HFF-Myc (cell line): ENCODE results near the gene CACNA1E.
"Not testable (repeated sequence)": the region's sequence is repeated elsewhere in the genome, so short reads cannot be mapped to it uniquely, and the experiment has no call there.

ENCODE experiments used
- DNase-seq: peaks from one replicate; pipeline ENCODE4 v3.0.0-alpha.2; 2011; ENCODE audit warnings: low read depth; ENCODE audit errors: extremely low read depth
- H3K4me3 ChIP-seq: replicated peaks from 2 replicates; pipeline ENCODE4 v1.5.1; 2011; ENCODE audit warnings: low read depth, mild to moderate bottlenecking, control low read depth, low read length
- TF ChIP-seq, protein P1 (sequence below): IDR thresholded peaks from 2 replicates; pipeline ENCODE4 v1.5.1; 2012; ENCODE audit warnings: mild to moderate bottlenecking, low read depth, low read length, control low read depth; ENCODE audit errors: missing control alignments

CACNA1E gene

DNA sequence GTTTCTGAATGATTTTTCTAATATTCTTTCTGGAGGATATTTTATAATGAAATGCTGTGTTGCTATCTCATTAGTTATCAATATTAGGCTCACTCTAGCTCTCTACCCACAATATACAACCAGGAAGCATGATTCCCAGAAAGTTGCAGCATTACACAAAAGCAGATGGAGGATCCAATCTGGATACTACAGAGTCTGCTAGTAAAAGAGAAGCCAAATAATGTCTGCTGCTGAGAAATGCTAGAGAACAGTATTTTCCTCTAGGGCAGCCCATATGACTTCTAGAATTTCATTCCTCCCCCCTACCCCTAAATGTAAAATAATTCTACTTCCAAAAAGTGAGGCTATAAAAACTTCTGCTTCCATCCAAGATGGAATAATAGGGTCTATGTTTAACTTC, 338.4 kb downstream of the CACNA1E start:
- TF ChIP-seq, protein P1, sequence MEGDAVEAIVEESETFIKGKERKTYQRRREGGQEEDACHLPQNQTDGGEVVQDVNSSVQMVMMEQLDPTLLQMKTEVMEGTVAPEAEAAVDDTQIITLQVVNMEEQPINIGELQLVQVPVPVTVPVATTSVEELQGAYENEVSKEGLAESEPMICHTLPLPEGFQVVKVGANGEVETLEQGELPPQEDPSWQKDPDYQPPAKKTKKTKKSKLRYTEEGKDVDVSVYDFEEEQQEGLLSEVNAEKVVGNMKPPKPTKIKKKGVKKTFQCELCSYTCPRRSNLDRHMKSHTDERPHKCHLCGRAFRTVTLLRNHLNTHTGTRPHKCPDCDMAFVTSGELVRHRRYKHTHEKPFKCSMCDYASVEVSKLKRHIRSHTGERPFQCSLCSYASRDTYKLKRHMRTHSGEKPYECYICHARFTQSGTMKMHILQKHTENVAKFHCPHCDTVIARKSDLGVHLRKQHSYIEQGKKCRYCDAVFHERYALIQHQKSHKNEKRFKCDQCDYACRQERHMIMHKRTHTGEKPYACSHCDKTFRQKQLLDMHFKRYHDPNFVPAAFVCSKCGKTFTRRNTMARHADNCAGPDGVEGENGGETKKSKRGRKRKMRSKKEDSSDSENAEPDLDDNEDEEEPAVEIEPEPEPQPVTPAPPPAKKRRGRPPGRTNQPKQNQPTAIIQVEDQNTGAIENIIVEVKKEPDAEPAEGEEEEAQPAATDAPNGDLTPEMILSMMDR = no peak
- no peak overlapping the region for H3K4me3 ChIP-seq
- no peak for DNase-seq

DNA sequence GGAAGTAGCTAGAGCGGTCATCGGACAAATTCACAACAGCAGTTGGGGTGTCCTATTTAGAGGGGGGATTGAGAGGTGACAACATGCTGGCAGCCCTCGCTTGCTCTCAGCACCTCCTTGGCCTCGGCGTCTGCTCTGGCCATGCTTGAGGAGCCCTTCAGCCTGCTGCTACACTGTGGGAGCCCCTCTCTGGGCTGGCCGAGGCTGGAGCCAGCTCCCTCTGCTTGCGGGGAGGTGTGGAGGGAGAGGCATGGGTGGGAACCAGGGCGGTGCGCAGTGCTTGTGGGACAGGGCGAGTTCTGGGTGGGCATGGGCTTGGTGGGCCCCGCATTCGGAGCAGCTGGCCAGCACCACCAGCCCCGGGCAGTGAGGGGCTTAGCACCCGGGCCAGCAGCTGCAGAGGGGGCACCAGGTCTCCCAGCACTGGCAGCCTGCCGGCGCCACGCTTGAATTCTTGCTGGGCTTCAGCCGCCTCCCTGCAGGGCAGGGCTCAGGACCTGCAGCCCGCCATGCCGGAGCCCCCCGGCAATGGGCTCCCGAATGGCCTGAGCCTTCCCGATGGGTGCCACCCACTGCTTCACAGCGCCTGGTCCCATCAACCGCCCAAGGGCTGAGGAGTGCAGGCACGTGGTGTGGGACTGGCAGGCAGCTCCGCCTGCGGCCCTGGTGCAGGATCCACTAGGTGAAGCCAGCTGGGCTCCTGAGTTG, 349.0 kb downstream of the CACNA1E start:
- not testable (repeated sequence) for H3K4me3 ChIP-seq, DNase-seq

DNA sequence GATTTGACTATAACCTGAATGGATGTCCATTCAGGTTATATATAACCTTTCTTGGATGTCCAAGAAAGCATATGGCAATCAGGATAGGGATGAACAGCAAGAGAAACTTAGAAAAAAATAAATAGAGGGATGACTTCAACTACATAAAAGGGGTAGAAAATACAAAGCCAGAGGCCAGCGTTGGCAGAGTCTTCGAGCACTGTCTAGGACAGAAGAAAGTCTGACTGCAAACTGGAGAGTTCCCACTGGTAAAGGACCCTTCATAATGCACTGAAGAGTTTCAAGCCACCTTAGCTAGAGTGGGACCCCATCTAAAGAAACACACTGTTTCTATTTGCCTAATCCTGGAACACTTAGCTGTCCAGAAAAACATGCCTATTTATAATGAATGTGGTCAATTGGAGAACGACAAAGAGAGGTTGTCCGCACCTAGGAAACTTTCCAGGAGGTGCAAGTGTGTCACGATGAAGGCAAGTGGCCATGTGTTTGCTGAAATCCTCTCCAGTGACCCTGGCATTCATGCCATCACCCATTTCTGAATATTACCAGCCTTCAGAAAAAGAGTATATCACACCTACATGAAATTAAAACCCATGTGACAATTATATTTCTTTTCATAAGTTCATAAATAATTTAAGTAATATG, 362.8 kb downstream of the CACNA1E start:
- DNase-seq = no peak
- TF ChIP-seq, protein P1 = no peak
- H3K4me3 ChIP-seq = no peak overlapping the region

DNA sequence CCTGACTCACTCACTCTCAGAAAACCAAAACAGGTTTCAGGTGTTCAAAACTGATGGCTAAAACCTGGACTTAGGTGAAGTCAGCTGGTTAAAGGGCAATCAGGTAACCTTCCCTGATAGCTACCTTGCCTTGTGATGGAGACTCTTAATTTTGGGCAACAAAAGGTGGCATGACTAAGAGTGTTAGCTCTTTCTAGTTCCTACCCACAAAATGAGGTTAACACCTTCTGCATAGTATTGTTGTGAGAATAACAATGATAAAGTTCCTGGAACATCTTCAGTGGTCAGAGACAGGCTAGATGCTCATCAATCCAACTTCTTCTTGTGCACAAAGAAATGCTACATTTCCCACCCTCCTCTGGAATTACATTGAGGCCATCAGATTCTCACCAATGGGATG, 363.4 kb downstream of the CACNA1E start:
- TF ChIP-seq, protein P1 = no peak
- no peak overlapping the region for H3K4me3 ChIP-seq
- no peak for DNase-seq

DNA sequence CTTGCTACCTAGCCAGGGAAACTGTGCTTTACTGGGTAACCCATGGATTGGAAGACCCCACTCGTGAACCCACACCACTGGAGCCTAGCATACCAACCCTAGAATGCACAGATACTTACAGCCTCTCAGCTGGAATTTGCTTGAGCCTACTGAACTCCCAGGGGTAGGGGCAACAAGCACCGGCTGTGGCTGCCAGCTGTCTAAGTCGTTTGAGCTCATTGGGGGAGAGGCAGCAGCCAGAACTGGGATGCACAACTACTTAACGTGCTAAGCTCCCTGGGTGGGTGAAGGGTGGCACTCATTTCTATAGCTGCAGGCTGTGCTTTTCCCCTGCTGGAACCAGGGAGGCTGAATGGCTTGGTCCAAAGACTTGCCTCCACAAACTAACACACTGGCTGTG, 365.8 kb downstream of the CACNA1E start:
- H3K4me3 ChIP-seq = no peak overlapping the region
- no peak for DNase-seq
- TF ChIP-seq, protein P1 = no peak

DNA sequence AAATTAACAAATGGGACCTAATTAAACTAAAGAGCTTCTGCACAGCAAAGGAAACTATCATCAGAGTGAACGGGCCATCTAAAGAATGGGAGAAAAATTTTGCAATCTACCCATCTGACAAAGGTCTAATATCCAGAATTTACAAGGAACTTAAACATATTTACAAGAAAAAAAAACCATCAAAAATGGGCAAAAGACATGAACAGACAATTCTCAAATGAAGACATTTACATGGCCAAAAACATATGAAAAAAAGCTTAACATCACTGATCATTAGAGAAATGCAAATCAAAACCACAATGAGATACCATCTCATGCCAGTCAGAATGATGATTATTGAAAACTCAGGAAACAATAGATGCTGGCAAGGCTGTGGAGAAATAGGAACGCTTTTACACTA, 370.9 kb downstream of the CACNA1E start:
- H3K4me3 ChIP-seq = not testable (repeated sequence)

DNA sequence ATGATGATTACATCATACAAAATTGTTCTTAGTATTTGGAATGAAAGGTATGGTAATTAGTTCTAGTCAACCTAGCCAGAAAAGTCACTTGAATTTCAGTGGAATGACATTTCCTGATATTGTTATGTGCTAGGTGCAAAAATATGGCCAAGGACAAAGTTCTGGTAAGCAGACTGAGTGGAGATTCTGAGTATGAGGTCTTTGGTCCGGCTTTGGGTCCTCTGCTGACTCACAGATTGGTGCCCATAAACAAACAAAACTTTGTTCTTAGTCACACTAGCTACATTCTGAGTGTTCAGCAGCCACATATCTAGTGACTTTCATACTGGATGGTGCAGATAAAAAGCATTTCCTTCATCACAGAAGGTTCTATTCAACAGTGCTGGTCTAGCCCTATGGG, 372.1 kb downstream of the CACNA1E start:
- TF ChIP-seq, protein P1 = no peak
- no peak for DNase-seq

More for the DNA sequence above, 370.9 kb downstream of the CACNA1E start:
- DNase-seq = not testable (repeated sequence)

More for the DNA sequence above, 372.1 kb downstream of the CACNA1E start:
- no peak overlapping the region for H3K4me3 ChIP-seq
